Stimulated activated CD8-positive, alpha-beta memory T cell treated with anti-CD3 and anti-CD28 coated beads, Interleukin-12 subunit alpha, Interleukin-12 subunit beta, amount 100 ng/mL, for 1 hour (primary cell): ENCODE data around the gene AP3S1.
"Not testable (repeated sequence)": the region's sequence is repeated elsewhere in the genome, so short reads cannot be mapped to it uniquely, and the experiment has no call there.

Experiments used
- DNase-seq: peaks from one replicate; pipeline ENCODE4 v3.0.0-alpha.2; 2020; ENCODE audit warnings: low read depth

The AP3S1 gene

DNA sequence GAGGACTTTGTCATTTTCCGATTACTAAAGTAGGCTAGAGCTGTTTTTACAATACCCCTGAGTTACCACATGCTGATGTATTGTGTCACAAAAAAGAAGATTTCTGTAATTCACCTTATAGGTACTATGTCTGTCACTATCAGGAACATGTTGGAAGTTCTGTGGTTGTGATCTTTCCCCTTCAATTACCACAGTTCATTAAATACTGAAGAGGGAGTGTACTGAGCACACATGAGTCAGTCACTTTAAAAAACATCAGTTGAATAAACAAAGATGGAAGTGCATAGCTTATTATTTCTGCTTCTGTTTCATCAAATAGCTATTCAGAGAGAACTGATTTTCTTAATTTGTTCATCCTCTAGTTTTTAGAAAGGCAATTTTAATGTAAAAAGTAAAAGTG, 31.7 kb downstream of the AP3S1 start:
- no peak for DNase-seq

DNA sequence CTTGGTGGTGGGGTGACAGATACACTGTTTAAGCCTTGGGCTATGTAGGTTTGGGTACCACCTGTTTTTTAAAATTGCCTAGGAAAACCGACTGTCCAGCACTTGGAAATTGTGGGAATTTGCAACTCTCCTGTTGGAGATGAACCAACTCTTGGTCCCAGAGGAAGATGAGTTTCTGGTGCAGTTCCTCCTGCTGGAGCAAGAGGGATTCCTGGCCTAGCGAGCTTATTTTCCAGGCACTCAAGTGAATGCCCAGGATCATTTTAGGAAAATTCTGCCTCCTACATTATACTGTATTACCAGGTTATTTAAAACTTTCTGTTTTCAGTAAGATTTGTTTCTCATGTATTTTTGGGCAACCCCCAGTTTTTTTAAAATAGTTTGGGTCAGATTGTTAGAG, 33.7 kb downstream of the AP3S1 start:
- no peak for DNase-seq

DNA sequence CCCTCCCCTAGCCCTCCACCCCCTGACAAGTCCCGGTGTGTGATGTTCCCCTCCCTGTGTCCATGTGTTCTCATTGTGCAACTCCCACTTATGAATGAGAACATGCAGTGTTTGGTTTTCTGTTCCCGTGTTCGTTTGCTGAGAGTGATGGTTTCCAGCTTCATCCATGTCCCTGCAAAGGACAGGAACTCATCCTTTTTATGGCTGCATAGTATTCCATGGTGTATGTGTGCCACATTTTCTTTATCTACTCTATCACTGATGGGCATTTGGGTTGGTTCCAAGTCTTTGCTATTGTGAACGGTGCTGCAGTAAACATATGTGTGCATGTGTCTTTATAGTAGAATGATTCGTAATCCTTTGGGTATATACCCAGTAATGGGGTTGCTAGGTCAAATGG, 35.6 kb downstream of the AP3S1 start:
- DNase-seq: not testable (repeated sequence)

DNA sequence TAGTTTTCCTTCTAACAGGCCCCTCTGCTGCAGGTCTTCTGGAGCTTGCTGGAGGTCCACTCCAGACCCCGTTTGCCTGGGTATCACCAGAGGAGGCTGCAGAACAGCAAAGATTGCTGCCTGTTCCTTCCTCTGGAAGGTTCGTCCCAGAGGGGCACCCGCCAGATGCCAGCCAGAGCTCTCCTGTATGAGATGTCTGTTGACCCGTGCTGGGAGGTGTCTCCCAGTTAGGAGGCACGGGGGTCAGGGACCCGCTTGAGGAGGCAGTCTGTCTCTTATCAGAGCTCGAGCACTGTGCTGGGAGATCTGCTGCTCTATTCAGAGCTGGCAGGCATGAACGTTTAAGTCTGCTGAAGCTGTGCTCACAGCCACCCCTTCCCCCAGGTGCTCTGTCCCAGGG, 40.7 kb downstream of the AP3S1 start:
- not testable (repeated sequence) for DNase-seq

DNA sequence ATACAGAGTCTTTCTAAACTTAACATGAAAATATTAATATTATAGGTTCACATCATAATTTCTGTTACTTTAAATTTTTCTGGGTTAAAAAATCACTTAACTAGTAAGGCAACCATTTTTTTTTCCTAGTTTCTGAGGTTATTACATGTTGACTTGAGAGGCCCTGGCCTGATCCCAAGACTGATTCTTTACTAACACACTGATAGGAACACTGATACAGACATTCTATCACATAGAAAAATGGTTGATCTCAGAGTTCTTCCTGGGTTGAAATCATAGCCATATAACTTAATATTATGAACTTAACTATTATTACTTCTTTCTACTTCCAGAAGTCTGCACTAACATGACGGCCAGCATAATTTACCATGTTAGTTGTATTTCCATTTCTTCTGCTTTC, 43.0 kb downstream of the AP3S1 start:
- no peak for DNase-seq

- not testable (repeated sequence) for DNase-seq
Measured at GRCh38 chr5:115885208-115885607, 43.5 kb downstream of the AP3S1 start.

GRCh38 chr5:115888027-115888426, 46.3 kb downstream of the AP3S1 start:
- no peak for DNase-seq

DNA sequence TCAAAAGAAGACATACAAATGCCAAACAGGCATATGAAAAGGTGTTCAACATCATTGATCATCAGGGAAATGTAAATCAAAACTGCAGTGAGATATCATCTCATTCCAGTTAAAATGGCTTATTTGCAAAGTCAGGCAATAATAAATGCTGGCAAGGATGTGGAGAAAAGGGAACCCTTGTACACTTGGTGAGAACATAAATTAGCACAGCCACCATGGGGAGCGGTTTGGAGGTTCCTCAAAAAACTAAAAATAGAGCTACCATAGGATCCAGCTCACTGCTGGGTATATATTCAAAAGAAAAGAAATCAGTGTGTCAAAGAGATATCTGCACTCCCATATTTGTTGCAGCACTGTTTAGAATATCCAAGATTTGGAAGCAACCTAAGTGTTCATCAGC, 50.3 kb downstream of the AP3S1 start:
- no peak for DNase-seq

GRCh38 chr5:115894342-115894741, 52.6 kb downstream of the AP3S1 start:
- DNase-seq: no peak

GRCh38 chr5:115895821-115896220, 54.1 kb downstream of the AP3S1 start:
- no peak for DNase-seq

DNA sequence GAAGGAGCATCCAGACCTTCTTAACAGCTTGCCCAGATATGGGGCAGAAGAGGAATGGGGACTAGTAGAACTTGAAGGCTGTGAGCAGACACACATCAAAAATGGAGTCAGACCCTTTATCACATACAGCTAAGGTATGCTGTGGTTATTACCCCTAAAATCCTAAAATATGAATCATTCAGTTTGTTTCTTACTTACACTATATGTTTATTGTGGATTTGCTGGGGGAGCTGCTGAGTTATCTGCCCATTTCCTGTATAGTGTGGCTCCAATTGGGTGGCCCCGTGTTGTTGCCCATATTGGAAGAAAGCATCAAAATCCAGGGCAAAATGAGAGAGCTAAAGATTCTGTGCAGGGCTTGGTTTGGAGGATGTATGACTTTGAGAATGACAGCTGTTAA, 56.9 kb downstream of the AP3S1 start:
- no peak for DNase-seq

DNA sequence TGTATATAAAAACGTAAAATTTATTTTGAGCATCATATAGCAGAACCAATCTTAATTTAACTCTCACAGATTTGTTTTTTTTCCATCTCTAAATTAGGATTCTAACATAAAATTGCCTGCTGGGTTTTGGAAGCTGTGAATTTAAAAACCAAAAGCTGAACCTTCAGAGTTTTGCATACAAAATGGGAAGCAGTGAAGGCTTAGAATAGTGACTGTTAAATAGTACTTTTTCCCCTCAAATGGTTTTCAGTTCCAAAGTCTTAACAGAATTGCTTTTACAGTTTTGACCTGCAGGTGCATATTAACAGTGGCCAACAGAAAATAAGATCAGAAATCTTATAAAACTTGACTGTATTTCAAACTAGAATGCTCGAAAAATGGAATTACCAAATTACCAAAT, 65.4 kb downstream of the AP3S1 start:
- no peak for DNase-seq

DNA sequence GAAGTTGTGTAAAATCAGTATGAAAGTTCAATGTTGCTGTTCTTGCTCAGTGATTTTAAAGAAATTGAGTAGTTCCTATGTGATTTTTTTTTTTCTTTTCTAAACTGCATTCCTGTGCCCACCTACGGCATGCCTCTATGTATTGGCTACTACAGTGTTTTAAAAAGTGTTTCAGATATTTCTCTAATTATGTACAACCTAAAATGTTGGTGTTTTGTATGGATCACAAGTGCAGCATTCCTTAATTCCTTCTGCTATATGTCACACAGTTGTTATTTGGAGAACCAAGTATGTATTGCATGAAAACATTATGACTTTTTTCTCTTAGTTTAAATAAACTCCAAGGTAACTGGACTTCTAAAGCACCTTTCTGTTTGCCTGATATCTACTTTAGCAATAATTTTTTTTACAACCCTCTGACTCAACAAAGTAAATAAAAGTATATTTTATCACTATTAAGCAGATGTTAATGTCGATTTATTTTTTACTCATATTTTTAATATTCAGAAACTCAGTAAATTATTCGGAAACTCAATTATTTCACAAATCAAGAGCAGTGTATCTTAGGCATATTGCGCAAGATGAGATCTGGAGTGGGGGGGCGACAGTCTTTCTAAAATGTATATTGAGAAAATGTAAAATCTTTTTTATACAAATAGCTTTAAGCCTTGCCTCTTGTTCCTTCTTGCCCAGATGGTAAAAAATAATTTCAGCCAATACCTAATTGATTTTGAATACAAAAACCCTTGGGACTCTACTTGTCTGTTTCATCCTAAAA, 72.1 kb downstream of the AP3S1 start:
- DNase-seq: not testable (repeated sequence)

DNA sequence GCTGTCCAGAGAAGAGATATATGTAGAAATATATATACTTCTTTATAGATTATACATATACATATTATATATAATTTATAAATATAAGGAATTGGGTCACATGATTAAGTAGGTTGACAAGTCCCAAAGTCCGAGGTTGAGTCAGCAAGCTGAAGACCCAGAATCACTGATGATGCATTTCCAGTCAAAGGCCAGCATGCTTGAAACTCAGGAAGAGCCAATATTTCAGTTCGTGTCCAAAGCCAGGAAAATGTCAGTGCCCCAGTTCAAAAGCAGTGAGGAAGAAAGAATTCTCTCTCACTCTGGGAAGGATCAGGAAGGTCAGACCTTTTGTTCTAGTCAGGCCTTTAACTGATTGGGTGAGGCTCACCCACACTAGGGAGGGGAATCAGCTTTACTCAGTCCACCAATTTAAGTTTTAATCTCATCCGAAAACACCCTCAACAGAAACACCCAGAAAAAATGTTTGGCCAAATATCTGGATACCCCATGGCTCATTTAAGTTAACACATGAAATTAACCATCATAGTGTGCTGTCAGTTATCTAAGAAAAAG, 78.5 kb downstream of the AP3S1 start:
- DNase-seq: no peak

GRCh38 chr5:115928578-115929407, 87.1 kb downstream of the AP3S1 start:
- DNase-seq: not testable (repeated sequence)

DNA sequence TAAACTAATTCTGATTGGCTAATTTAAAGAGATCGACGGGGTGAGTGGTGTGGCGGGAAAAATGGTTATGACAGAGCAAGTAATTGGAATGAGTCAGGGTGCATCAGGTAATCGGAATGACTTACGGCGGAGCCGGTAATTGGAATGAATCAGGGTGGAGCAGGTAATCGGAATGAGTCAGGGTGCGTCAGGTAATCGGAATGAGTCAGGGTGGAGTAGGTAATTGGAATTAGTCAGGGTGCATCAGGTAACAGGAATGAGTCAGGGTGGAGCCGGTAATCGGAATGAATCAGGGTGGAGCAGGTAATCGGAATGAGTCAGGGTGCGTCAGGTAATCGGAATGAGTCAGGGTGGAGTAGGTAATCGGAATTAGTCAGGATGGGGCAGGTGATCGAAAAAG, 88.4 kb downstream of the AP3S1 start:
- DNase-seq: not testable (repeated sequence)

DNA sequence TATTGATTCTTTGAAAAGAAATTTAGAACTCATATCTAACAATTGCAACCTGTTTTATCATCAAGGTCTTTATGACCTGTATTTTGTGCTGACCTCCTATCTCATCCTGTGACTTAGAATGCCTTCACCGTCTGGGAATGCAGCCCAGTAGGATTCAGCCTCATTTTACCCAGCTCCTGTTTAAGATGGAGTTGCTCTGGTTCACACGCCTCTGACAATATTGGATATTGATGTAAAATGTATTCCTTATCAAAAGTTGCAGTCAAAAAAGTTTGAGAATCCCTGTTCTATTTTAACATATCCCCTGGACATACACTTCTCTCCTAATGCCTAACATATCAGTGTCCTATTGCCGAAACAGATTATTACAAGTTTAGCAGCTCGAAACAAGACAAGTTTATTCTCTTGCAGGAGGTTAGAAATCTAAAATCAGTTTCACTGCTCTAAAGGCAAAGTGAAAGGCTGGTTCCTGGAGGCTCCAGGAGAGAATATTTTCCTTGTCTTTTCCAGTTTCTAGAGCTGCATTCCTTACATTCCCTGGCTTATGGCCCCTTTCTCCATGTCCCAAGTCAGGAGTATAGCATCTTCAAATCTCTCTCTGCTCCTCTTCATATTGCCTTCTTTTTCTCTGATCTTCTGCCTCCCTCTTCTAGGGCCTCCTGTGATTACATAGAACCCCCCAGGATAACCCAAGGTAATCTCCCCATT, 89.0 kb downstream of the AP3S1 start:
- DNase-seq: no peak

GRCh38 chr5:115932991-115933390, 91.3 kb downstream of the AP3S1 start:
- DNase-seq: no peak

- no peak for DNase-seq
Measured at GRCh38 chr5:115934388-115934974, 92.7 kb downstream of the AP3S1 start.

DNA sequence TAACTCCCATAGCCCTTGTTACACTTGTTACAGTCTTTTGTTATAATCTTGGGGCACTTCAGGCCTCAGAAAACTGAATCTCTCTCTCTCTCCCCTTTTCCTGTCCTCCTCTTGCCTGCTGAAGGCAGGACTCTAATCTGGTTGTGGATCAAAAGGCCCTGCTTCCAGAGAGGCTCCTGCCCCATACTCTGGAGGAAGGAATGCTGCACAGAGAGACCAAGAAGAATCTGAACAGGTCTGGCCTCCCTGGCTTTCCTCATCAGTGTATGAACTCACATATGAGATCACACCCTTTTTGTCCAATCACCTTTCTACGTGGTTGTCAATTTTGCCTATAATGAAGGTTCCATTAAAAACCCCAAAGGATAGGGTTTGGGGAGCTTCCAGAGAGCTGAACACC, 94.3 kb downstream of the AP3S1 start:
- no peak for DNase-seq

- no peak for DNase-seq
Measured at GRCh38 chr5:115939059-115939458, 97.3 kb downstream of the AP3S1 start.
